Loucy (cell line): ENCODE measurements around the gene LECT2.

Experiments used
- CTCF ChIP-seq: fragments of 200-600 bp; sonication (generic); conservative IDR thresholded peaks from 2 replicates; pipeline ENCODE4 v1.5.1; 2014; ENCODE audit warnings: mild to moderate bottlenecking, antibody characterized with exemption, low read length
- EZH2phosphoT487 ChIP-seq: fragments of 200-600 bp; IDR thresholded peaks from 2 replicates; pipeline ENCODE4 v1.6.1; 2018; ENCODE audit warnings: antibody characterized with exemption, mild to moderate bottlenecking, moderate library complexity, borderline replicate concordance

DNA sequence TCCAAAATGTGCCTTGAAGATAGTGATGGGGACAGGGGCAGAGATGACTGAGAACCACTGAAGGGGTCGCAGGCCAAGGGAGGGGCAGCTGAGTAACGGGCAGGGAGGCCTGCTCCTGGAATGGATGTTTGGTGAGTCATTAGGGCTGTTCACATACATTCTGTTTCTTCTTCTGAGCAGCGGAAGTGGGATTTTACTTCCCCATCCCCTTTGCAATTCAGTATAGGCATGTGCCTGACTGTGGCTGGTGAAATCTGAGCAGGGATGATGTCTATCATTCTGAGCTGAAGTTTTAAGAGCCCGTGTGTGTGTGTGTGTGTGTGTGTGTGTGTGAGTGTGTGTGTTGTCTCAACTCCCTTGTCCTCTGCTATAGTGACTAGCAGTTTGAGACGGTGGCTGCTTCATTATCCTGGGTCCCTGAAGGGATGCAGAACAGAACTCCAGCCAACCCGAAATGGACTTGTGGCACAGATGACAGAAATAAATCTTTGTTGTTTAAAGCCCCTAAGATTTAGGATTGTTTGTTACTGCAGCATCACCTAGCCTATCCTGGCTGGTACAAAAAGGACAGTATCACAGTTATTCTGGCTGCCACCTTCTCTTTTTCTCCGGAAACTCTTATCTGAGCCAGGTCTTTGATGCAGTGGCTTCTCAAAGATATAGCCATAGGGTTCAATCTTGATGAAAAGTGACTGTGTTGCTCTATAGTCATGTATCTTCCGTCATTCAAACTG is 44.8 kb upstream of the LECT2 start:
- no peak for TF ChIP-seq EZH2phosphoT487
- TF ChIP-seq CTCF, result no peak
